Neutrophil (primary cell): Measurements from ENCODE around the gene FURIN.

Source experiments
- H3K27ac ChIP-seq: fragments of 200-600 bp; sonication (generic); 2 replicates; pipeline ENCODE4 v1.5.1; 2016; ENCODE audit warnings: mild to moderate bottlenecking, moderate library complexity
- H3K27me3 ChIP-seq: fragments of 200-600 bp; sonication (generic); 2 replicates; pipeline ENCODE4 v1.6.0; 2016; ENCODE audit warnings: mild to moderate bottlenecking
- H3K36me3 ChIP-seq: fragments of 200-600 bp; sonication (generic); 2 replicates; pipeline ENCODE4 v1.5.1; 2017
- H3K4me1 ChIP-seq, 2 experiments: fragments of 200-600 bp in 1 of 2; sonication (generic) in 1 of 2; 1 replicate in 1 of 2; 2 replicates in 1 of 2; pipeline versions ENCODE4 v1.5.1 to v1.6.1; 2013 to 2016; ENCODE audit warnings: low read depth in 1 of 2, low read length in 1 of 2, mild to moderate bottlenecking in 1 of 2, moderate library complexity in 1 of 2; ENCODE audit not compliant: control insufficient read depth in 1 of 2, insufficient read depth in 1 of 2
- H3K4me3 ChIP-seq, 2 experiments: fragments of 200-600 bp in 1 of 2; sonication (generic) in 1 of 2; 1 replicate in 1 of 2; 2 replicates in 1 of 2; pipeline ENCODE4 v1.5.1; 2013 to 2016; ENCODE audit warnings: low read depth in 1 of 2, low read length in 1 of 2, mild to moderate bottlenecking in 1 of 2, moderate library complexity in 1 of 2
- H3K9me3 ChIP-seq: fragments of 200-600 bp; sonication (generic); 2 replicates; pipeline ENCODE4 v1.5.1; 2016
- CTCF ChIP-seq: fragments of 200-600 bp; sonication (generic); IDR thresholded peaks from 2 replicates; pipeline ENCODE4 v1.5.1; 2016; ENCODE audit warnings: antibody characterized with exemption

FURIN gene

GRCh38 chr15:90882781-90883525 is 14.6 kb downstream of the FURIN start:
- Histone ChIP-seq H3K27me3 (no peaks in the 10 kb centered on the region), H3K4me1 (peaks cover 37 to 42% of the 10 kb centered on the region in 2 experiments), H3K9me3 (no peaks in the 10 kb centered on the region), H3K27ac (peak overlapping the region; percentile 95), H3K4me3 (peak overlapping the region in 1 of 2 experiments; percentile 96), H3K36me3 (peaks cover 70% of the 10 kb centered on the region)
- no peak for TF ChIP-seq CTCF

GRCh38 chr15:90883526-90883975 is 15.2 kb downstream of the FURIN start:
- H3K27me3 ChIP-seq: no peaks in the 10 kb centered on the region
- TF ChIP-seq CTCF: no peak
- peak overlapping the region; percentile 96 to 100 for H3K4me3 ChIP-seq
- peak overlapping the region; percentile 95 for H3K27ac ChIP-seq
- H3K36me3 ChIP-seq: peaks cover 70% of the 10 kb centered on the region
- peaks cover 37 to 42% of the 10 kb centered on the region in 2 experiments for H3K4me1 ChIP-seq
- H3K9me3 ChIP-seq: no peaks in the 10 kb centered on the region

- H3K4me3 ChIP-seq: peak within 1 kb of the TSS; percentile 96 to 100
- peaks cover 37 to 42% of the 10 kb centered on the region in 2 experiments for H3K4me1 ChIP-seq
- peaks cover 70% of the 10 kb centered on the region for H3K36me3 ChIP-seq
- H3K27me3 ChIP-seq: no peaks in the 10 kb centered on the region
- no peaks in the 10 kb centered on the region for H3K9me3 ChIP-seq
- TF ChIP-seq CTCF: no peak
- peak within 1 kb of the TSS; percentile 95 for H3K27ac ChIP-seq
Observed at GRCh38 chr15:90883976-90884718, 15.8 kb downstream of the FURIN start, which contains the start of gene FES. FES (plus strand) TSS chr15:90884504; CDS start chr15:90885046, 542 bp downstream.

GRCh38 chr15:90884719-90885431 is 16.5 kb downstream of the FURIN start:
- peak overlapping the region; percentile 95 for H3K27ac ChIP-seq
- peaks cover 70% of the 10 kb centered on the region for H3K36me3 ChIP-seq
- TF ChIP-seq CTCF: no peak
- peaks cover 37 to 42% of the 10 kb centered on the region in 2 experiments for H3K4me1 ChIP-seq
- H3K9me3 ChIP-seq: no peaks in the 10 kb centered on the region
- peak overlapping the region; percentile 96 to 100 for H3K4me3 ChIP-seq
- H3K27me3 ChIP-seq: no peaks in the 10 kb centered on the region
